K562 (cell line): ENCODE data around the gene SLC66A3. TPM values are rescaled to one million over a fixed set of nuclear protein-coding genes. Genes with fewer than 3 reads are reported as not detected.

Source experiments
- ATAC-seq: fragments of 200-7000 bp; cut with Tn5 transposase; 3 replicates; pipeline ENCODE4 v1.9.1; 2020; ENCODE audit warnings: moderate library complexity
- BruUV-seq: library from RNA; stranded (reverse); fragments of 400-500 nt; replicated peaks from 2 replicates; lab custom pipeline; 2021; lab: Mats Ljungman, UMichigan
- CTCF ChIA-PET: fragments of 300-600 bp; formaldehyde crosslinking; extraction: SDS; loops from one replicate; lab custom pipeline; 2021; ENCODE audit warnings: low intra/inter-chr PET ratio; lab: Yijun Ruan, JAX
- POLR2A ChIA-PET: fragments of 300-600, 350-650 bp; sonication (Branson Sonifier 250); formaldehyde crosslinking; extraction: SDS; loops from one replicate; lab custom pipeline; 2021; ENCODE audit warnings: antibody characterized with exemption, inconsistent platforms; lab: Yijun Ruan, JAX
- DNase-seq, 4 experiments: peaks; one replicate each; pipeline versions ENCODE4 v3.0.0 to v3.0.0-alpha.2; 2011 to 2018; ENCODE audit warnings: low spot score in 3 of 4, mixed read lengths in 3 of 4; ENCODE audit errors: extremely low read depth in 1 of 4
- FAIRE-seq: peaks from 2 replicates; lab custom pipeline; 2011; peaks lifted over from hg19 to GRCh38; lab: Jason Lieb, UNC
- H2AFZ ChIP-seq: 2 replicates; pipeline ENCODE4 v1.6.0; 2011; ENCODE audit warnings: low read depth, low read length, control low read depth, inconsistent platforms
- H3K27ac ChIP-seq: fragments of 200-600 bp; 3 replicates; pipeline ENCODE4 v1.8.0; 2011; ENCODE audit warnings: low read depth, mild to moderate bottlenecking, control low read depth, inconsistent platforms, low read length, moderate library complexity, mixed read lengths; ENCODE audit errors: extremely low read depth
- H3K27me3 ChIP-seq, 2 experiments: fragments of 300-600 bp in 1 of 2; 2 replicates in 1 of 2; 3 replicates in 1 of 2; pipeline versions ENCODE4 v1.6.0 to v1.8.0; 2011; ENCODE audit warnings: inconsistent platforms in 2 of 2, low read length in 2 of 2, mild to moderate bottlenecking in 1 of 2, mixed read lengths in 1 of 2, moderate library complexity in 1 of 2; ENCODE audit not compliant: control insufficient read depth in 2 of 2, insufficient read depth in 2 of 2
- H3K36me3 ChIP-seq: fragments of 300-600 bp; 3 replicates; pipeline ENCODE4 v1.8.0; 2011; ENCODE audit warnings: mild to moderate bottlenecking, low read length, inconsistent platforms; ENCODE audit not compliant: control insufficient read depth, insufficient read depth
- H3K4me1 ChIP-seq, 2 experiments: fragments of 200-600 bp in 1 of 2; replicated peaks in 1 of 2; 2 replicates in 1 of 2; 3 replicates in 1 of 2; pipeline versions ENCODE4 v1.5.1 to v1.8.0; 2011; ENCODE audit warnings: inconsistent platforms in 2 of 2, low read length in 2 of 2, mild to moderate bottlenecking in 1 of 2, mixed read lengths in 1 of 2, moderate library complexity in 1 of 2; ENCODE audit not compliant: control insufficient read depth in 2 of 2, insufficient read depth in 2 of 2
- H3K4me2 ChIP-seq: 2 replicates; pipeline ENCODE4 v1.6.1; 2011; ENCODE audit warnings: low read length, control low read depth, inconsistent platforms, mixed read lengths; ENCODE audit not compliant: insufficient read depth
- H3K4me3 ChIP-seq: fragments of 200-600 bp; sonication (generic), shearing (Covaris generic); 2 replicates; pipeline ENCODE4 v1.5.1; 2016; ENCODE audit warnings: control low read depth, inconsistent platforms
- H3K79me2 ChIP-seq: fragments of 200-600 bp; 3 replicates; pipeline ENCODE4 v1.8.0; 2011; ENCODE audit warnings: low read length, inconsistent platforms; ENCODE audit not compliant: control insufficient read depth, insufficient read depth
- H3K9ac ChIP-seq, 2 experiments: 2 replicates each; pipeline versions ENCODE4 v1.6.0 to v1.6.1; 2011; ENCODE audit warnings: low read depth in 2 of 2, low read length in 2 of 2, control low read depth in 1 of 2, inconsistent platforms in 1 of 2, mild to moderate bottlenecking in 1 of 2, mixed read lengths in 1 of 2; ENCODE audit not compliant: insufficient read depth in 1 of 2
- H3K9me1 ChIP-seq: one replicate; pipeline ENCODE4 v1.6.0; 2011; ENCODE audit warnings: inconsistent platforms, mild to moderate bottlenecking, low read length, moderate library complexity; ENCODE audit not compliant: control insufficient read depth, insufficient read depth
- H3K9me3 ChIP-seq: replicated peaks from 2 replicates; pipeline ENCODE4 v1.5.1; 2011; ENCODE audit warnings: low read depth, low read length, inconsistent platforms; ENCODE audit not compliant: control insufficient read depth, insufficient read depth
- H4K20me1 ChIP-seq: replicated peaks from 2 replicates; pipeline ENCODE4 v1.6.1; 2011; ENCODE audit warnings: low read length, inconsistent platforms, mixed read lengths; ENCODE audit not compliant: control insufficient read depth, insufficient read depth
- CEBPZ ChIP-seq: fragments of 150-350 bp; IDR thresholded peaks from 2 replicates; pipeline ENCODE4 v1.6.1; 2014; ENCODE audit warnings: low read depth, mild to moderate bottlenecking, low read length, borderline replicate concordance
- FOXJ3 ChIP-seq: sonication (generic); formaldehyde crosslinking; IDR thresholded peaks from 2 replicates; pipeline ENCODE4 v1.4.0; 2020; ENCODE audit warnings: mild to moderate bottlenecking, missing genetic modification reagents
- FUS ChIP-seq: fragments of 200-400 bp; formaldehyde crosslinking; optimal IDR thresholded peaks from 2 replicates; pipeline ENCODE3; 2017; ENCODE audit warnings: low read depth, low read length
- HDAC6 ChIP-seq: IDR thresholded peaks from 2 replicates; pipeline ENCODE4 v1.6.1; 2012; ENCODE audit warnings: low read depth, mild to moderate bottlenecking, control low read depth, inconsistent platforms, low read length, moderate library complexity
- HDAC8 ChIP-seq: fragments of 450-650 bp; IDR thresholded peaks from 2 replicates; pipeline ENCODE4 v1.6.1; 2016; ENCODE audit warnings: mild to moderate bottlenecking, missing genetic modification characterization, moderate library complexity, missing compliant biosample characterization
- HMG20B ChIP-seq: fragments of 250-450 bp; sonication (Bioruptor Pico); IDR thresholded peaks from 2 replicates; pipeline ENCODE4 v1.5.0; 2021; ENCODE audit warnings: mild to moderate bottlenecking
- POLR2B ChIP-seq: fragments of 450-650 bp; IDR thresholded peaks from 2 replicates; pipeline ENCODE4 v1.6.1; 2018; ENCODE audit warnings: low read depth; ENCODE audit not compliant: partially characterized antibody
- POLR2H ChIP-seq: IDR thresholded peaks from 2 replicates; pipeline ENCODE4 v1.6.1; 2016; ENCODE audit warnings: missing genetic modification characterization, low read depth, mild to moderate bottlenecking, control low read depth, missing compliant biosample characterization, moderate library complexity
- RBFOX2 ChIP-seq: fragments of 200-400 bp; formaldehyde crosslinking; IDR thresholded peaks from 2 replicates; pipeline ENCODE4 v1.6.1; 2017; ENCODE audit warnings: low read depth, mild to moderate bottlenecking, low read length, moderate library complexity
- SIN3A ChIP-seq, 2 experiments: fragments of 150-350 bp in 1 of 2; IDR thresholded peaks; 2 replicates each; pipeline ENCODE4 v1.6.1; 2011 to 2016; ENCODE audit warnings: borderline replicate concordance in 2 of 2, low read depth in 2 of 2, low read length in 2 of 2, mild to moderate bottlenecking in 2 of 2, moderate library complexity in 2 of 2; ENCODE audit not compliant: control insufficient read depth in 1 of 2
- SIN3B ChIP-seq: fragments of 450-650 bp; IDR thresholded peaks from 2 replicates; pipeline ENCODE4 v1.6.1; 2017; ENCODE audit warnings: low read depth, mild to moderate bottlenecking, moderate library complexity
- SRF ChIP-seq, 2 experiments: fragments of 250-450, 450-650 bp in 1 of 2; sonication (Bioruptor Pico) in 1 of 2; sonication (generic) in 1 of 2; formaldehyde crosslinking; IDR thresholded peaks; 2 replicates each; pipeline versions ENCODE4 v1.5.0 to v1.5.1; 2020 to 2022; ENCODE audit warnings: mild to moderate bottlenecking in 1 of 2, missing genetic modification reagents in 1 of 2
- TFAP4 ChIP-seq: sonication (generic); formaldehyde crosslinking; IDR thresholded peaks from 2 replicates; pipeline ENCODE4 v1.8.0; 2022; ENCODE audit warnings: missing genetic modification reagents, mild to moderate bottlenecking, moderate library complexity, borderline replicate concordance
- TSC22D4 ChIP-seq: fragments of 450-650 bp; IDR thresholded peaks from 2 replicates; pipeline ENCODE4 v1.6.1; 2016; ENCODE audit warnings: missing genetic modification characterization, missing biosample characterization, control low read depth
- ZSCAN29 ChIP-seq: fragments of 450-650 bp; IDR thresholded peaks from 2 replicates; pipeline ENCODE4 v1.6.1; 2017
- WGBS: fragments of 100-300 bp; shearing (Covaris generic); methylation state at CpG from one replicate; pipeline ENCODE4 v1.1.6; 2016; ENCODE audit warnings: low coverage, mixed read lengths; ENCODE audit not compliant: insufficient coverage; ENCODE audit errors: missing lambda C conversion rate; 5-methylcytosine and 5-hydroxymethylcytosine counted together
- in situ Hi-C: fragments of 300-500 bp; cut with MboI; formaldehyde crosslinking; loops from 4 replicates; pipeline ENCODE4 v1.15.0; 2018; ENCODE audit warnings: inconsistent platforms, mixed read lengths
- intact Hi-C: fragments of 100-400 bp; cut with micrococcal nuclease; formaldehyde crosslinking; loops from 2 replicates; pipeline ENCODE4 v1.14.2; 2022
- polyA plus RNA-seq, 8 experiments: library from polyadenylated mRNA; depleted of rRNA in 4 of 8; stranded (reverse) in 5 of 8; unstranded in 3 of 8; fragments of >200 nt; fragmentation: Nextera tagmentation in 2 of 8; fragmentation: Illumina TruSeq in 1 of 8; extraction: Ambion mirVana in 2 of 8; extraction: Trizol in 1 of 8; gene quantifications; 2 replicates each; pipeline versions ENCODE4 v1.2.1 to v1.2.3, GENCODE V29; 2011 to 2014; ENCODE audit warnings: inconsistent platforms in 1 of 8, missing spikeins in 1 of 8
- total RNA-seq, 7 experiments: library from RNA; depleted of rRNA in 6 of 7; stranded (reverse); fragments of >200 nt in 6 of 7; fragmentation: Illumina TruSeq in 2 of 7; extraction: Trizol in 2 of 7; gene quantifications; 2 replicates each; pipeline versions ENCODE4 v1.2.1 to v1.2.3, GENCODE V29; 2011 to 2021; ENCODE audit warnings: low replicate concordance in 1 of 7
- TF ChIP-seq, protein P1 (sequence below), 2 experiments: fragments of 200-800 bp in 1 of 2; sonication (Bioruptor generic) in 1 of 2; sonication (generic) in 1 of 2; formaldehyde crosslinking in 1 of 2; IDR thresholded peaks in 1 of 2; conservative IDR thresholded peaks in 1 of 2; 2 replicates each; pipeline versions ENCODE4 v1.5.0 to v1.6.1; 2016 to 2020; ENCODE audit warnings: missing compliant biosample characterization in 1 of 2, missing genetic modification characterization in 1 of 2, missing genetic modification reagents in 1 of 2

Gene SLC66A3
- total and polyA plus RNA-seq, 9 of the 15 experiments (the other 6 are each of a cell fraction or from before 2014, with no cell fraction given): 2.8 to 30.0 (median 9.1) TPM

DNA sequence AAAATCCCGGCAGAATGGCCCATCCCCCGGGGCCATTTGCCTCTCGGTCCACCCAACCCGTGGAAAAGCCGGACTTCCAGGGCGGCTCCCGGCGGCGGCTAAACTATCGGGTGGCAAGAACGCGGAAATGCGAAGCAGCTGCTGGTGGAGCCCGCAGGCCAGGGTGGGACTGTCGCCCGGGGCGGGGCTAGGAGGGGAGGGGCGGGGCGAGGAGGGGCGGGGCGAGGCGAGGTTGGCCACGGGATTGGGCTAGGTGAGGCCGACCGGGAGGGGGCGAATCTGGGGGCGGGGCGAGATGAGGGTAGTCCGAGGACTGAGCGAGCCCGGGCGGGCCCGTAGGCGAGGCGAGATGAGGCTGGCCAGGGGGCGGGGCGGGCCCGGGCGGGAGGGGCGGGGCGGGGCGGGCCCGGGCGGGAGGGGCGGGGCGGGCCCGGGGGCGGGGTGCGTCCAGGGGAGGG is 315 bp upstream of the SLC66A3 start:
- FAIRE-seq (no peak), DNase-seq (peak; percentile 96 to 100 (median 100)), ATAC-seq (peak; percentile 91)
- H3K27ac ChIP-seq: peak overlapping the region; percentile 74
- H3K4me2 ChIP-seq: peak overlapping the region; percentile 81
- H3K9me3 ChIP-seq: no peaks in the 10 kb centered on the region
- H3K4me3 ChIP-seq: peak overlapping the region; percentile 71
- in situ Hi-C loops: no loop called here
- H3K27me3 ChIP-seq: no peaks in the 10 kb centered on the region
- peaks cover 13 to 41% of the 10 kb centered on the region in 2 experiments; a peak in 4 of 5 replicates for H3K4me1 ChIP-seq
- intact Hi-C loops: loop anchor here (5.0 kb wide), 2 partner anchors 187 to 257 kb away; partner anchors contain the start of gene ROCK2
- POLR2A ChIA-PET: interaction anchor here (0.6 to 1.3 kb wide), 5 partner anchors 32 to 311 kb away, joined by 3 to 4 read pairs (median 3); partner anchors contain the start of genes E2F6 and ROCK2
- H3K9ac ChIP-seq: peak overlapping the region; percentile 74 to 95
- CTCF ChIA-PET: no interaction called here
- no peaks in the 10 kb centered on the region for H3K36me3 ChIP-seq
- H3K9me1 ChIP-seq: no peaks in the 10 kb centered on the region
- H4K20me1 ChIP-seq: 0 out of 2 replicates have a peak, but pooled peaks cover 2% of the 10 kb centered on the region
- peak overlapping the region; percentile 98 for H2AFZ ChIP-seq
- no peaks in the 10 kb centered on the region for H3K79me2 ChIP-seq
- 0% methylated on average over 13 of the region's 49 CpGs for WGBS
- BruUV-seq: no TSS peak
- peak in 1 of 2 experiments; percentile 47; a peak in 1 of 4 replicates for TF ChIP-seq SRF (CRISPR knock-in tag; IDR thresholded peaks at IDR 0.05)
- no peak for TF ChIP-seq FUS
- peak; percentile 64 for TF ChIP-seq TFAP4 (CRISPR knock-in tag)
- no peak for TF ChIP-seq SIN3A (IDR thresholded peaks at IDR 0.05; ENCODE audit: borderline replicate concordance in 2 of 2, control insufficient read depth in 1 of 2, low read depth in 2 of 2, low read length in 2 of 2)
- TF ChIP-seq ZSCAN29: no peak
- no peak for TF ChIP-seq HDAC8 (tag)
- TF ChIP-seq FOXJ3 (CRISPR knock-in tag): no peak
- no peak for TF ChIP-seq CEBPZ
- no peak for TF ChIP-seq SIN3B
- TF ChIP-seq POLR2B: peak; percentile 45
- TF ChIP-seq TSC22D4 (tag): no peak
- TF ChIP-seq, protein P1, sequence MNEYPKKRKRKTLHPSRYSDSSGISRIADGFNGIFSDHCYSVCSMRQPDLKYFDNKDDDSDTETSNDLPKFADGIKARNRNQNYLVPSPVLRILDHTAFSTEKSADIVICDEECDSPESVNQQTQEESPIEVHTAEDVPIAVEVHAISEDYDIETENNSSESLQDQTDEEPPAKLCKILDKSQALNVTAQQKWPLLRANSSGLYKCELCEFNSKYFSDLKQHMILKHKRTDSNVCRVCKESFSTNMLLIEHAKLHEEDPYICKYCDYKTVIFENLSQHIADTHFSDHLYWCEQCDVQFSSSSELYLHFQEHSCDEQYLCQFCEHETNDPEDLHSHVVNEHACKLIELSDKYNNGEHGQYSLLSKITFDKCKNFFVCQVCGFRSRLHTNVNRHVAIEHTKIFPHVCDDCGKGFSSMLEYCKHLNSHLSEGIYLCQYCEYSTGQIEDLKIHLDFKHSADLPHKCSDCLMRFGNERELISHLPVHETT (CRISPR knock-in tag; conservative IDR thresholded peaks at IDR 0.05 in 1 of 2, IDR thresholded peaks at IDR 0.05 in 1 of 2): peak in 1 of 2 experiments; percentile 39; a peak in 1 of 4 replicates
- peak; percentile 77 for TF ChIP-seq RBFOX2
- TF ChIP-seq HMG20B (CRISPR knock-in tag): no peak
- TF ChIP-seq HDAC6: no peak
- peak; percentile 73 for TF ChIP-seq POLR2H (tag)
